COLO668 (cell line): ENCODE measurements around the gene TMCC3.
A peak's percentile ranks its signal among the peaks of the same experiment; 100 is the strongest.
"Not testable (repeated sequence)": the region's sequence is repeated elsewhere in the genome, so short reads cannot be mapped to it uniquely, and the experiment has no call there.

ENCODE experiments used
- DNase-seq: peaks from one replicate; lab custom pipeline; 2025; ENCODE audit not compliant: unreplicated experiment; lab: John Stamatoyannopoulos, UW

TMCC3 gene

GRCh38 chr12:94603434-94604365 is 46.7 kb downstream of the TMCC3 start:
- peak; percentile 53 for DNase-seq

GRCh38 chr12:94602024-94602423 is 48.3 kb downstream of the TMCC3 start:
- no peak for DNase-seq

GRCh38 chr12:94601307-94601706 is 49.0 kb downstream of the TMCC3 start:
- DNase-seq: not testable (repeated sequence)

GRCh38 chr12:94599189-94599588 is 51.2 kb downstream of the TMCC3 start:
- no peak for DNase-seq

GRCh38 chr12:94597268-94597667 is 53.1 kb downstream of the TMCC3 start:
- DNase-seq: no peak

- DNase-seq: peak; percentile 40
Measured at GRCh38 chr12:94596596-94596995, 53.8 kb downstream of the TMCC3 start.

GRCh38 chr12:94595152-94595551 is 55.2 kb downstream of the TMCC3 start:
- DNase-seq: no peak

- DNase-seq: no peak
Measured at GRCh38 chr12:94594443-94594825, 55.9 kb downstream of the TMCC3 start.

GRCh38 chr12:94593822-94594442 is 56.4 kb downstream of the TMCC3 start:
- no peak for DNase-seq

- not testable (repeated sequence) for DNase-seq
Measured at GRCh38 chr12:94592723-94593122, 57.6 kb downstream of the TMCC3 start.

- no peak for DNase-seq
Measured at GRCh38 chr12:94592080-94592479, 58.3 kb downstream of the TMCC3 start.

GRCh38 chr12:94590428-94590827 is 59.9 kb downstream of the TMCC3 start:
- DNase-seq: no peak

- DNase-seq: no peak
Measured at GRCh38 chr12:94589591-94590001, 60.8 kb downstream of the TMCC3 start.

GRCh38 chr12:94588346-94588745 is 62.0 kb downstream of the TMCC3 start:
- DNase-seq: no peak

- DNase-seq: no peak
Measured at GRCh38 chr12:94587266-94588241, 62.8 kb downstream of the TMCC3 start.

GRCh38 chr12:94586589-94587259 is 63.6 kb downstream of the TMCC3 start:
- no peak for DNase-seq

GRCh38 chr12:94585626-94586025 is 64.7 kb downstream of the TMCC3 start:
- DNase-seq: no peak

- DNase-seq: no peak
Measured at GRCh38 chr12:94584377-94584776, 66.0 kb downstream of the TMCC3 start.

GRCh38 chr12:94582591-94582990 is 67.8 kb downstream of the TMCC3 start:
- no peak for DNase-seq

GRCh38 chr12:94575645-94576403 is 74.5 kb downstream of the TMCC3 start:
- DNase-seq: no peak
